Measurements from ENCODE around the gene NAA20.
"Not testable (repeated sequence)": the region's sequence is repeated elsewhere in the genome, so short reads cannot be mapped to it uniquely, and the experiment has no call there.

Gene NAA20

DNA sequence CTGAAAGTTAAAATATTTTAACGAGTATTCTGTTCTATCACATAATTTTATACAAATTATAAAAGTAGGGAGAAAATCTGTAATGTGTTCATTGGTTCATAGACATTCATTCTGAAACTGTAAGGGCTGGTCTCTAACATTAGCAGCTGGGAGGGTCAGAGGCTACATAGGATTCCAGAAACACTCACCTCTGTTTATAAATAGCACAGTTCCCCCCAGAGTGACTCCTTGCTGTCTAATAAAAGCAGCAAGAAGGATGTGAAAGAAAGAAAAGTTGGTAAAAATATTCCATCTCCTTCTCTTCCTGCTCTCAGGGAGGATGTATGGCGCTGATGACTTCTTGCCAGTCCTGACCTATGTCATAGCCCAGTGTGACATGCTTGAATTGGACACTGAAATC lies 25.3 kb upstream of the NAA20 start:
- DNase-seq (ENCODE audit: low read depth) = no peak

DNA sequence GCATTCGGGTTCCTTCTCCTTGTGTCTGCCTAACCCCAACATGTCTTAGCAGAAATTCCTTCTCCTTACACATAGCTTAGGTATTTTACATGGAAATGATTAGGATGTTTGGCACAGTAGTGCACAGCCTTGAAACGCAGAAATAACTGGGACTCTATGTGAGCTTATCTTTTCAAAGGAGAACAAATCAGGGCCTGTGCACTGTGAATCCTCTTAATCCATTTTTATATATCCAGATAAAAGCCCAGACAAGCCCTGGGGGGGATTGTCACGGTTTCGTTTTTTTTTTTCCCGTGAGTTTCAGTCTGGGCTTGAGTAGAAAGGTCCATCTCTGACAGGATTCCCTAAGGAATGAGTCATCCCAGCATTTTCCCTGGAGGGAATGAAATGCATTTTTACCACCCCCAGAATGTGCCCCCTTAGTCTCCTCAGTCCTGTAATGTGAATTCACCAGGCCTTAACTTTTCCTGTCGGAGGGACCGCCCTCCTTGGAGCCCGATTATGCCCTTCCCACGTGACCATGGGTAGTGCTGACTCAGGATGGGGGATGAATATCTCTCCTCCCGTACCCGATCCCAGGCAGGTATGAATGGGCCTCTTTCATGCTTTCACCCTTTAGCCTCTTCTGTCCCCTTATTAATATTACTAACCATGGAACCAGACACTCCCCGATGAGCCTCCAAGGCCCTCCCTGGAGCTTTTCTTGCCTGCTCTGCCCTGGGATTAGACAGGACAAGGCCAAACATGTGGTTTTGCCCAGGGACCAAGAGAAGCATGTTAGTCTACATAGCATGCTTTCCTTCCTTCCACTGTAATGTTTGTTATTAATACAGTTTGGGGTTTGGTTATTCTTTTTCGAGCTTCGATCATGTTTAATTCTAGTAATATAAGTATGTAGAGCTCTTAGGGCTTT lies 23.9 kb upstream of the NAA20 start:
- no peak for DNase-seq (ENCODE audit: low read depth)

DNA sequence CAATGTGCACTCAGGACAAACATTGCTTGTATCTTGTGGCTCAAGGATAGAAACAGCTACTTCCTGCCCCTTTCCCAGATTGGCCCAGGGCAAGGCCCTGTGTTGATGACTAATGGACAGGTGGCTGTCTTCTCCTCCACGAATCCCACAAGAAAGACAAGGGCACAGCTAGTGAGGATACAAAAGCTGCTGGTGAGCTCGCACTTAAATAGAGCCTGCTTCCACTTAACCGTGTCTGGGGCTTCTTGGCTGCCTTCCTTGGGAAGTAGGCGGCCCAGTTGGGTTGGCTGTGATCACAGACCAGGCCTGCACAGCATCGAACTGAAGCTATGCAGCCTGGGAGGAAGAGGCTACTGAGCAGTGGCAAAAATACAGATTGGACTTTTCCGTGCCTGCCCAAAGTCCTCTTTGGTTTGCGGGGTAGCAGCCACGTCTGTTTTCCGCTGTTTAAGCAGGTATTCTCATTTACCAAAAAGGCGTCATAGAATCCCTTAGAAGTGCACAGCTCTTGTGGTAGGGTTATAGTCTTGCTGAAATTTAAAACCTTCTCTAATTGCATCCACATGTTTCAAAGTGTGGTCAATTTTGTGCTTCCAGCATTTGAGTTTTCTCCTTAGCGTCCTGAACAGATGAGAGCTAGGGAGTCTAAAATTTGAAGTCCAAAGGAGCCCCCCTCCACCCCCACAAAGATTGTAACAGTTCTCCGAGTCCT lies 23.0 kb upstream of the NAA20 start:
- no peak for DNase-seq (ENCODE audit: low read depth)

DNA sequence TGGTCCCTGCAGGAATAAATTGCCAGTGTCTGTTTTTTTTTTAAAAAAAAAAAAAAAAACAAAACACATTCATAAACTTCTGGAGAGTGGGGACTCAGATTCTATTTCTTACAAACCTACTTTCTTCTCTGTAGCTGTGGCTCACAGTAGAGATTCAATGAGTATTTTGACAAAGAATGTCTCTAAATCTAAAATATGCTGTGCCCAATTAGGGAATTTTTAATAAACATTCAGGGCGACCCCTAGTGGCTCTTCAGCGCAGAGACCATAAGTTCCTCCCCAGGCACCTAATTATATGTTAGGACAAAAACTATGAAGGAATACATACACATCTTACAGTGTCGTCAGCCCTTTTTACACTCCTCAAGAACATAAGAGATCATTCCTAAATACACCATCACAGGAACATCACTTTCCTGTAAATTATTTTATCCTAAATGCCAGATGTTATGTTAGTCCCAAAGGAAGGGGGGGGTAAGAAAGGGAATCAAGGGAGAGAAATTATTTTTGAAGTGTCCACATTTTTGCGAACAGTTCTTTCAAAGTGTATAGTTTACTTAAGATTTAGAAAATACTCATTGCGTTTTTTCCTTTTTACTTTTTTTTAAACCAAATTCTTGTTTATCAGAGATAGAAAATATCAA lies 21.8 kb upstream of the NAA20 start:
- DNase-seq (ENCODE audit: low read depth) = no peak

DNA sequence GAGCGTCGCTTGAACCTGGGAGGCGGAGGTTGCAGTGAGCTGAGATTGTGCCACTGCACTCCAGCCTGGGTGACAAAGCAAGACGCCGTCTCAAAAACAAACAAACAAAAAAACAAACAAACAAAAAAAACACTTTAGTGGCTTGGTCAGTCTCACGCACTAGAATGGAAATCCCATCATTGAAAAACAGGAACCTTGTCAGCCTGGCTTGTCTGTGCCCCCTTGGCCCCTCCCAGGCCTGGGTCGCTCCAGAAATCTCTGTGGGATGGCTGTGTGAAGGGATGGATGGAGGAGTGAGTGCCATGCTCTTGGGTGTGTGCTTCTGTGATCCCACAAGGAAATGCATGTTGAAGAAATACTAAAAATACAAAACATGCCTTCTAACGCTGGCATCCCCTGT lies 20.9 kb upstream of the NAA20 start:
- no peak for DNase-seq (ENCODE audit: low read depth)

DNA sequence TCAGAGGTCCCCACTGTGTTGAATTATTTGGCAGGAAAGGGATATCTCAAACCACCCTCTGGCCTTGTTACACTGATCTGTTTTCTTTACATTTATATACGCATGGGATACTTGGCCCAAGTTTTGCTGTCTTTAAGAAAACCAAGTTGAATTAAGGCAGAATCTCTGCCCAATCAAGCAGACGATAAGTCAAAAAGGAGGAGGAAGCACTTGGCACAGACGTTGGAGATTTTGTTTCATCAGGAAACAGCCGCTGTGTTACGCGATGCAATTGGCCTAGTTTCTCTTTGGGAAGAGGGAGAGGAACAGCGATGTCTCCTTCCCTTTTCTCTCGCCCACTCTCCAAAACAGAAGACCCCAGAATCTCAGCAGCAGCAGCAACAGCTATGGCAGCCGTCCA lies 20.2 kb upstream of the NAA20 start:
- no peak for DNase-seq (ENCODE audit: low read depth)

DNA sequence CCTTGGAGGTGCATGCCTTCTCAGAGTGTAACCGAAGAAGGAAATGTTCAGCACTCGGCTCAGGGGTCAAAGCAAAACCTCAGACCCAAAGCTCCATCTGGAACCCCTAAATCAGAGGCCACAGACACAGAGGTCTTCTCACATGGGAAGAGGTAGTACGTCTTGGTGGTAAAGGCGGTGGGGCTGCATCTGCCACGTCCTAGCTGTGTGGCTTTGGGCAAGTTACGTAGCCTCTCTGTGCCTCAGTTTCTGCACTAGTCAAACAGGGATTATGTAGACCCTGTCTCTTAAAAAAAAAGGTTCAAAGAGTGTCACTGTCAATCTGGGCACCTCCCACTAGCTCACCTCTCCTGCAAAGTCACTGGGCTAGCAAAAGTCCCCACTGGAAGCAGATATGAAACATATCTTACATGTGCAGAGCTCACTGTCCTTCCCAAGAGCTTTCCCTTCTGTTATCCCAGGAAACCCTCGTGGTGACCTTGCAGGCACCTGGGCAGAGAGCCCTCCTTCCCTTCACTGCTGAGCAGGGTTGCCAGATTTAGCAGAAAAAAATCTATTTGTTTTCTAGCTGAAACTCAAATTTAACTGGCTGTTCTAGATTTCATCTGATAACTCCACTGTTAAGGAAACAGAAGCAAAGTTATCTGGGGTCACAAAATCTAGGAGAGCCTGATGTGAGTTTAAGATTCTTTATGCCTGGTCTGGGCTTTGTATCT lies 18.0 kb upstream of the NAA20 start:
- no peak for DNase-seq (ENCODE audit: low read depth)

DNA sequence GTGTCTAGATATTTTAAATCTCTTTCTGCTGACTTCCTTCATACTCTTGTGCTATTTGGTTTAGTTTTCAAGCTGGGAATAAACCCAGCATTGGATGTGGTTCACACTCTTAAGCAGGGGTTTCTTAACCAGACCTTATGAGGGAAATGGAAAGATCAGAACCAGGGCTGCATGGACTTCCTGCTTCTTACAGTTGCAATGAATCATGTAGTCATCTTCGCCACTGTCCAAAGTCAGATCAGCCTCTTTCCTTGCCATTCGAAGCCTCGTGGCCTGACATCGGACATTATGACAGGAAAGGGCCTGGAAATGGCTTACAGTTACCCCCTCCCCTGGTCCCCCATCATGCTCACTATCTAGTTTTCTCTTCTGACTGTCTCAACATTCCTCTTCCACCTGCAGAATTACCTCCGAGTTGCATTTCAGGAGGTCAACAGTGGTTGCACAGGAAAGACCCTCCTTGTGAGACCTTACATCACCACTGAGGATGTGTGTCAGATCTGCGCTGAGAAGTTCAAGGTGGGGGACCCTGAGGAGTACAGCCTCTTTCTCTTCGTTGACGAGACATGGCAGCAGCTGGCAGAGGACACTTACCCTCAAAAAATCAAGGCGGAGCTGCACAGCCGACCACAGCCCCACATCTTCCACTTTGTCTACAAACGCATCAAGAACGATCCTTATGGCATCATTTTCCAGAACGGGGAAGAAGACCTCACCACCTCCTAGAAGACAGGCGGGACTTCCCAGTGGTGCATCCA lies 16.8 kb upstream of the NAA20 start:
- no peak for DNase-seq (ENCODE audit: low read depth)

DNA sequence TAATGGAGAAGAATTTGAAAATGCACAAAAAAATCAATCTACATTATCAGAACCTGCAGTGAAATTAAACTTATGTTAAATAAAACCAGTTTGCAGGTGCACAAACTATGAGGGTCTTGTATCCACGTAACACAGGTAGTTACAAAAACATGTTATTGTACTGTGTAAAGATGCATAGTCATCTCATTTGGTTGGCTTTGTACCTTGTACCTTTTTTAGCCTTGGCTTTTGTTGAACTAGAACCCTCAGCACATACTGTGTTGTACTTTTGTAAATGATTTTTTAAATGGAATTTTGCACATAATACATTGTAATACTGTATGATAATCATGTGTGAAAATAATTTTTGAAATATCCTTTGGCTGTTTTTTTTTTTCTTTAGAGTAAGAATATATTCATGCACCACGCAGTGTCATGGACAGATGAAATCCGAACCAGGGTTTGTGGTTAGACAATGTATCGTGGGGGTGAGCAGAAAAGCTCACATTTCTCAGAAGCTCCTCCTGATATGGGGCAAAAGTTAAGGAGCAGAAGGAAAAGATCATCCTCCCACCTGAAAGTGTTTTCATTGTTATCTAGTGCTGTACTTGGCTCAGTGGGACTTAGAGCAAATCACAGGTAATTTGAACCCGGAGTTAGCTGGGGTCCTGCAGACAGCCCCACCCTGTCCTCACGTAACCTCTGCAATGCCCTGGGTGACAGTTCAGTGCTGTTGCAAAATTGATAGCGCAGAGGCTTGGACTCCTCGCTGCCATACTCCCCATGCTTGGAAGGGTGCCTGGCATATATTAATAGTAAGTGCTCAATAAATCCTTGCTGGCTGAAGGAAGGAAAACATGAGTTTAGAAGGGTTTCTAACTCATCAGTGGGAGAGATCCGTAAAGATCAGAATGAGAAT lies 14.8 kb upstream of the NAA20 start:
- no peak for DNase-seq (ENCODE audit: low read depth)

DNA sequence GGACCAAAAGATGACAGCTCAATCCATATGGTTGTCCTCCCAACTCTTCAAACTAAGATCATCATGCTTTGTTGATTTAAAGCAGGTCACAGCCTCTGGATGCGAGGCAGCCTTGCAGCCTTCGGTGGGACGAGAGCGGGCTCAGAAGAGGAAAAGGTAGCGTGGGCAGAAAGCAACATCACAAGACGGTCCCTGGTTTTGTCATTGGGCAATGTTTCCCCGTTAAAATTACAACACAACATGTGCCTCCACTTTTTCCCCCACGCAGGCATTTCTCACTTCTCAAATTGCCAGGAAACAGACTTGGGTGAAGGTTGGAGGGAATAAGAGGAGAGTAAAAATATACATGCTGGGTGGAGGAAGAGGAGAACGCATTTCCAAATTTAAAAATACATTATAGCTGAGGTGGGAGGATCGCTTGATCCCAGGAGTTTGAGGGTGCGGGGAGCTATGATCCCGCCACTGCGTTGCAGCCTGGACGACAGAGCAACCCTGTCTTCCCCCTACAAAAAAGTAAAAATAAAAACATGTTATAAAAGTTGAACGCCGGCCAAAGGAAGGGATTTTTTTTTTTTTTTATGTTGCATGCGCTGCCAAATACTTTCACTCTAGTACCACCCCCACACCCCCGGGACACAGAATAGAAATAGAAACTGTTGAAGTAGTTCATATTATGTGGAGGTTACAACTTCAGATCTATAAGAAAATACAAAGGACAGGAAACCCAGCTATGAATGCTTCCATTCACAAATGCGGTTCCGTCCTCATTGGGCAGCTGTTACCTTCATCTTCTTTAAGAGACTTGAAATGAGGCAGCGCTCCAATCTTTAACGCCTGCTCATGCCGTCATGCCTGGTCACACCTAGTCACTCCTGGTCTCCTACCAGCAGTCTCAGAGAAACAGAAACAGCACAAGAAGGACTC lies 13.9 kb upstream of the NAA20 start:
- no peak for DNase-seq (ENCODE audit: low read depth)

DNA sequence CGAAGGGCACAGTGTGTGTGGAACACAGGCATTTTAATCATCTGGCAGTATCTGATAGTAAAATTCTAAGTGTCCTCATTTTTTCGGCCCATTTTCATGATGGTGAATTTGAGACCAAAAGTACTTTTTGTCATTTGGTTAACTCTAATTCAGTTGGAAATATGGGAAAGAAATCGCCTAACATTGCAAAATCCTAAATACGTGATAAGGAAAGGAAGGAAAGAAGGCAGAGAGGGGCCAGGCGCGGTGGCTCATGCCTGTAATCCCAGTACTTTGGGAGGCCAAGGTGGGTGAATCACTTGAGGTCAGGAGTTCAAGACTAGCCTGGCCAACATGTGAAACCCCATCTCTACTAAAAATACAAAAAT lies 13.2 kb upstream of the NAA20 start:
- DNase-seq (ENCODE audit: low read depth) = not testable (repeated sequence)

DNA sequence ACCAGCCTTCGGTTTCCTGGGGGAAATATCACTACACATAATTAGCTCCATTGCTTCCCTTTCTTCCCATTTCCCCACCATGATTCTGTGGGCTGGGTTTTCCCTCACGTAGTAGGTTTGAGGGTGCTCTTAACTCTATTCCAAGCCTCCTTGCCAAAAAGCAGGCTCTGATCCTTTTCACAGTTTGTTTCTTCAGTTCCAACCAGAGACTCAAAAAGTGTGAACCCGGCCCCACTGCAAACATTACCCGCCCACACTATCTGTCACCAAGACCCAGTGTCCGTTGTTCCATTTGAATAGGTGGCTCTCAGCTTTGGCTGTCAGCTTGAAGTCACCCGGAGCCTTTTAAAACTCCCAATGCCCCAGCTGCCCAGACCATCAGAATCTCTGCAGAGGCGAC lies 11.8 kb upstream of the NAA20 start:
- no peak for DNase-seq (ENCODE audit: low read depth)

DNA sequence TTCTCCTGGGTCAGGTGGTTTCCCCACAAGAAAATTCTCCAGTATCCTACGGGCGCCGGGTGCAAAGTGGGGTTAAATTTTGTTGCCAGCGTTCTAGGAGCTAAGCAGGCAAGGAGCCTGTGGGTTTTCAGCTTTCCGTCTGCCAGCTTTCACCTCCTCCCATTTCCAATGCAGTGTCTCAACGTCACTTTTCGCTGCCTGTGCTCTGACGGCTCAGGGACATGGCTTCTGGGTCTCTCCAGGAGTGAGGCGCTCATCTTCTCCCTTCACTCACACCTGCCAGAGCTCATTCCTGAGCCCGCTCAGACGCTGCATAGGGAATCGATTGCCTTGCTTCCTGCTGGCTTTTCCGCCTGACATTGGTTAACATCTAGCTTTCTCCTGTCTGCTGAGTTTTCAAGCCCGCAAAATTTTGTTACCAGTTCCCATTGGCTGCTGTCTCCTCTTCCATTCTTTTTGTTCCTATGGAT lies 7.3 kb upstream of the NAA20 start:
- DNase-seq (ENCODE audit: low read depth) = no peak

DNA sequence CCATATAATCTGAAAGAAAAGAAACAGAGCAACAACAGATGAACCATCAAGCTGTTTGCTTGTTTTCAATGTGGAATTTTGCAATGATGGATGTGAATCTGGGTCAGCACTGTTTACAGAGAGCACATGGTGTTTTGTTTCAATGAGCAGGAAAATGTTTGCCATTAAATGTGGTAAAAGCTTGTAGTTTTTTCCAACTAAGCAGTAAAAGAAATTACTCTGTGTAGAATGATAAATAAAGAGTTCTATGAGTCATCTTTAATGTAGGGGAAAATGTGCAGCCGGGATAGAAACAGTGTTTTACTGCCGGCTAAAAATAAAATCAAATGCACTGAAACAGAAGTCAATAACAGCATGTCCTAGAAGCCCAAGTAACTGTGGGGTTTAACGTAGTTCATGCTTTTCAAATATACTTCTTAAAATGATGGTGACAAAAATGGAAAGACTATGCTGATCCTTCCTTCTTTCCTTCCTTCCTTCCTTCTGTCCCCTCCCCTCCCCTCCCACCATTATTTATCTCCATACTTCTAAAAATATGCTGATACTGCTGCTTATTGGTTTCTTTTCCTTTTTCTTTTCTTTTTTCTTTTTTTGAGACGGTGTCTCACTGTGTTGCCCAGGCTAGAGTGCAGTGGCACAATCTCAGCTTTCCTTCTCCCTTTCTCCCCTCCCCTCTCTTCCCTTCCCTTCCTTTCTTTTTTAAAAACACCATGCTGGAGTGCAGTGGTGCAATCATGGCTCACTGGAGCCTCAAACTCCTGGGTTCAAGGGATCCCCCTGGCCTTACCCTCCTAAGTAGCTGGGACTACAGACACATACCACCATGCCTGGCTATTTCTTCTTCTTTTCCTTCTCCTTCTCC lies 6.3 kb upstream of the NAA20 start:
- DNase-seq (ENCODE audit: low read depth) = no peak

DNA sequence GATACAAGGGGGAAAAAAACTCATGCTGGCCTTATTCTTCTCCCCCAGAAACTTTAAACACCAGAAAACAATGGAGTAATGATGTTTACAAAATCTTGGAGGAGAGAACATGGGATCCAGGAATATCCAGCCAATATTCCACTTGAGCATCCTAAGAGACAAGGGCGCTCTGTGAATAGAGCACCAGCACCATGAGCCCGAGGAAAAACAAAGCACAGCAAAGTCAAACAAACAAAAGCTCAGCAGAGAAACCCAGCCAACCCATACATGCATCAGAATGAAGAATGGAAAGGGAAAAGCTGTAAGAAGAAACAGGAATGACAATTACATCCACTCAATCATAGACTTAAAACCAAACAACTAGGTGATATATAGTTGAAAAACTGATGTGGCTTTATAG lies 4.6 kb upstream of the NAA20 start:
- DNase-seq (ENCODE audit: low read depth) = no peak

DNA sequence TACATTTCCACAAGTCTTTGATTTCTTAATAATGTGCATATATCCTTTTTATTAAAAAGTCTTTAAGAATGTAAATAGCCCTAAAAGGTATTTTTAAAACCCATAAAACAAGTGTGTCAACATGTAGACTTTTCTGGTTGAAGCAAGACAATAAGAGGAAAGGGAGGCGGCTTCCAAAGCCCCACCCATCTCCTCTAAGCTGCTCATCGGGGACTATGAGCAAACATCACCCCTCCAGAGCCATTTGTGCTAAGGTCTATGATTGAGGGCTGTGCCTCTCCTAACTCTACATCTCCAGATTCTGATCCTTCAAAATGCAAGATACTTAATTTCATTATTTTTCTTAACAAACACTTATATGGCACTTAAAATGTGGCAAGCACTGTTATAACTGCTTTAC lies 2.5 kb upstream of the NAA20 start:
- DNase-seq (ENCODE audit: low read depth) = no peak

DNA sequence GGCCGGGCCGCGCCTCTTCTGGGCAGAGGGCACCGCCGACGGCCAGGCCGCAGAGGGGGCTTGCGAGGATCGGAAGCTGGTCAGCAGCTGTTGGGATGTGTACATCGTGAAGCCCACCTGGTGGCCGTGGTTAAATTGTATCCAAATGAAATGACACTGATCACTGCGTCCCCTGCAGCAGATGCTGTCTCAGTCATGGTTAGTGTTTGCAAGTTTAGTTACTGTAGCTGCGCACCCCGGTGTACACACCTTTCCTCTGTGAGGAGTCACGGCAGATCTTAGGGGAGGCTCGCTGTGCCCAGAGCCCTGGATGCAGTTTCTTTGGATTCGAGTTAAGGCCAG lies 653 bp downstream of the NAA20 start:
- no peak for DNase-seq (ENCODE audit: low read depth)

DNA sequence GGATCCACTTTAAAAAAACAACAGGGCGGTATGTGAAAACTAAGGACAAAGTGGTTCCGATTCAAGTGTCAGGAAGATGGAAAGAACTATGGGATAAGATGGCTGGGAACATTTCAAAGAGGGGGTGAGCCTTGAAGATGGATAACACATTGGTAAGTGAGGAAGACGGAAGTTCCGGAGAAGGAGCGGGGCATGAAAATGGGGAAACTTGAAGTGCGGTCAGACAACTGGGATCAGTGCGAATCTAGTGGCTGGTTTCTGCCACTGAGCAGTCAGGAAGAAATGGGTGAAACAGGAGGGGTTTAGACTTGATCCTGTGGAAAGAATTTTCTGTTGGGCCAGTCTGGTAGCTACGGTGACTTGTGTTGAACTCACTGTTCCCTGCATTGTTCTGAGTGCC lies 1.2 kb downstream of the NAA20 start:
- no peak for DNase-seq (ENCODE audit: low read depth)

DNA sequence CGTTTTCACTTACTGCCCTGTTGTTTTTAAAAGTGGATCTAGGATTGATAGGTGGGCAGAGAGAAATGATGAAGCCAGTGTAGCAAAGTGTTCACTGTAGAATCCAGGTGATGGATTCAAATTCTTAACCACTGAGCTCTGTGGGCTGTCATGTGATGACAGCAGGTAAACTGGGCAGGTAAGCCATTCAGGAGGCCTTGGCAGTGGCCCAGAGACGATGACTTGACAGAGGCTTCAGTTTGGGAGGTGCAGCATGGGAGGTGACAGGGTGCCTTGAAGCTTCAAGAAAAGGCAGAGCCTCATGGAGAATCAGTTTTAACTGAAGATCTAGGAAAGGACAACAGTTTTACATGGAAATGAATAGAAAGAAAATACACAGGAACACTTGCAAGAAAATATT lies 2.0 kb downstream of the NAA20 start:
- DNase-seq (ENCODE audit: low read depth) = no peak
